ENCODE data around the gene ZBTB16. TPM values are rescaled to one million over a fixed set of nuclear protein-coding genes. Genes with fewer than 3 reads are reported as not detected.

ZBTB16 gene
- total and polyA plus RNA-seq, 7 experiments from 2014 or later: 3.0 to 22.1 (median 7.2) TPM

DNA sequence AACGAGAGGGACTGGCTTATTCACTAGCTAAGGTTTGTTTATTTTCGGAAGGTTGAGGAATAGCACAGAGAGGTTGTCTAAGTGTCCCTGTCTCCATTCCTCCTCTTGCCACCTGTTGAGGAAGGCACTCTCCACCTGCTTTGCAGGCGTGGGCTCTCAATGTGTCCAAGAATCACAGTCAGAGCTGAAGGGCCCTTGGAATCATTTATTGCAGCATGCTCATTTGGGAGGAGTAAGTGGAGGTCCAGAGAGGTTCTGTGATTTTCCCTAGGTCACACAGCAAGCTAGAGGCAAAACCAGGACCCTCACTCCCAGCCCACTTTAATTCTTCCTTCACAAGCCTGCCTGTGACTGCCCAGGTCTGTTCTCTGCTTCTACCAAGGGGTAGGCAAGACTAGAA lies 21.3 kb downstream of the ZBTB16 start:
- H3K27ac Mint-ChIP-seq: peak overlapping the region in 2 of 9 donors; percentile 4 to 66
- H3K4me3 Mint-ChIP-seq: no peak overlapping the region
- no peaks in the 10 kb centered on the region for H3K9me3 ChIP-seq (ENCODE audit: control insufficient read depth in 2 of 3, low read length in 3 of 3)
- no peaks in the 10 kb centered on the region for H3K36me3 ChIP-seq (ENCODE audit: control insufficient read depth in 2 of 3, insufficient read depth in 3 of 3, low read length in 3 of 3)
- H3K27me3 ChIP-seq (ENCODE audit: control insufficient read depth in 2 of 2, insufficient read depth in 2 of 2, low read length in 2 of 2): no peaks in the 10 kb centered on the region
- no peak for DNase-seq
- peaks cover 0 to 3% (median 0%) of the 10 kb centered on the region in 5 donors for H3K36me3 Mint-ChIP-seq
- peaks cover 27 to 46% of the 10 kb centered on the region in 2 donors for H3K4me1 ChIP-seq (ENCODE audit: control insufficient read depth in 2 of 2, insufficient read depth in 2 of 2, low read length in 2 of 2)
- H3K9me3 Mint-ChIP-seq: no peaks in the 10 kb centered on the region
- H3K4me3 ChIP-seq (ENCODE audit: low read length): no peak overlapping the region
- no peak for ATAC-seq
- ChIA-PET CTCF (interaction anchor here (0.6 kb wide), 1 partner anchor 11 kb away, joined by 6 read pairs; no protein-coding TSS in a partner anchor), POLR2A (no interaction called here)
- H3K27me3 Mint-ChIP-seq: peaks cover 0 to 59% (median 8%) of the 10 kb centered on the region in 5 donors
- intact Hi-C loops (cut with micrococcal nuclease): loop anchor here in 1 of 2 donors (2.0 kb wide), 1 partner anchor 22 kb away; no protein-coding TSS in a partner anchor
- H3K4me1 Mint-ChIP-seq: peaks cover 34 to 79% (median 51%) of the 10 kb centered on the region in 7 donors
- no peak overlapping the region for H3K27ac ChIP-seq (ENCODE audit: low read depth, low read length)

DNA sequence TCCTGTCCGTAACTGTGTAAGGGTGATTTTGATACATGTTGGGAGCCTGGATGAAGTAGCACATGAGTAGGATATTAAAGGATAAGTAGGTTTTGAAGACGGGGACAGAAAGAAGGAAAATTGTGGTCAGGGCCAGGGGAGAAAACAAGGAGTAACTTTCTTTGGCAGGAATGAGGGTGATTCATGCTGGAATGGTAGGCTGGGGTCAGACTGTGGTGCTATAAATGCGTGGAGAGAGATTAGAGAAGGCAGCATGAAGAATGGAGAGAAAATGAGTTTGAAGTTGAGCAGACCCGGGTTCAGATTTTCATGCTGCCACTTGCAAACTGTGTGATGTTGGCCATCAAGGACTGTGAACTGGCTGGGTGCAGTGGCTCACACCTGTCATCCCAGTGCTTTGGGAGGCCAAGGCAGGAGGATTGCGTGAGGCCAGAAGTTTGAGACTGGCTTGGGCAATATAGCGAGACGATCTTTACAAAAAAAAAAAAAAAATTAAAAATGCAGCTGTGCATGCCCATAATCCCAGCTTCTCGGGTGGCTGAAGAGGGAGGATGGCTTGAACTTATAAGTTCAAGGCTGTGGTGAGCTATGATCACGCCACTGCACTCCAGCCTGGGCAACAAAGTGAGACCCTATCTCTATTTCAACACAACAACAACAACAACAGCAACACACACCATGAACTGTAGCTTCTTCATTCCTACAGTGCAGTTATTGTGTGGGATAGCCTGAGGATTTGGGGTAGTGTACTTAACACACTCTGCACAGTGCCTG lies 22.3 kb downstream of the ZBTB16 start:
- DNase-seq (no peak), ATAC-seq (no peak)
- H3K4me3 ChIP-seq (ENCODE audit: low read length): no peak overlapping the region
- H3K27ac ChIP-seq (ENCODE audit: low read depth, low read length): no peak overlapping the region
- H3K36me3 ChIP-seq (ENCODE audit: control insufficient read depth in 2 of 3, insufficient read depth in 3 of 3, low read length in 3 of 3): no peaks in the 10 kb centered on the region
- no peaks in the 10 kb centered on the region for H3K9me3 Mint-ChIP-seq
- H3K4me1 ChIP-seq (ENCODE audit: control insufficient read depth in 2 of 2, insufficient read depth in 2 of 2, low read length in 2 of 2): peaks cover 25 to 40% of the 10 kb centered on the region in 2 donors
- CTCF ChIA-PET: no interaction called here
- no peaks in the 10 kb centered on the region for H3K9me3 ChIP-seq (ENCODE audit: control insufficient read depth in 2 of 3, low read length in 3 of 3)
- H3K27me3 ChIP-seq (ENCODE audit: control insufficient read depth in 2 of 2, insufficient read depth in 2 of 2, low read length in 2 of 2): no peaks in the 10 kb centered on the region
- H3K36me3 Mint-ChIP-seq: peaks cover 0 to 3% (median 0%) of the 10 kb centered on the region in 5 donors
- no peak overlapping the region for H3K27ac Mint-ChIP-seq
- H3K4me3 Mint-ChIP-seq: peak overlapping the region in 1 of 10 donors; percentile 33
- POLR2A ChIA-PET: interaction anchor here (0.6 kb wide), 1 partner anchor 124 kb away, joined by 3 read pairs; no protein-coding TSS in a partner anchor
- intact Hi-C loops (cut with micrococcal nuclease): loop anchor here in 1 of 2 donors (2.0 kb wide), 1 partner anchor 21 kb away; no protein-coding TSS in a partner anchor
- H3K27me3 Mint-ChIP-seq: peaks cover 0 to 52% (median 8%) of the 10 kb centered on the region in 5 donors
- H3K4me1 Mint-ChIP-seq: peaks cover 30 to 79% (median 45%) of the 10 kb centered on the region in 7 donors

DNA sequence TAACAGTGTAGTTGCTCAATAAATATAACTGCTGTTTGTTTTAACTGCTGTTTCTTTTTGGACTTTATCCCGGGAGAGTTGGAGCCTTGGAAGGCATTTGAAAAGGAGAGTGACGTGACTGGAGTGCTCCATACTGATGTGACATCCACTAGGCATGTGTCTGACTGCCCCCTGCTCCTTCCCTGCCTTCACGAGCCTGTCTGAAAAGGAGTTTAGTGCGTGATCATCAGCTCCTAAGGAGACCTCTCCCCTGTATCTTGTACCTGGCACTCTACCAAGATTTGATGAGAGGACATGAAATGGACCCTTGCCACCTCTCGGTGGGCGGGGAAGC lies 22.9 kb downstream of the ZBTB16 start:
- H3K36me3 Mint-ChIP-seq: peaks cover 0 to 9% (median 0%) of the 10 kb centered on the region in 5 donors
- Histone ChIP-seq H3K27ac (ENCODE audit: low read depth, low read length) (no peak overlapping the region), H3K27me3 (ENCODE audit: control insufficient read depth in 2 of 2, insufficient read depth in 2 of 2, low read length in 2 of 2) (no peaks in the 10 kb centered on the region), H3K9me3 (ENCODE audit: control insufficient read depth in 2 of 3, low read length in 3 of 3) (no peaks in the 10 kb centered on the region), H3K36me3 (ENCODE audit: control insufficient read depth in 2 of 3, insufficient read depth in 3 of 3, low read length in 3 of 3) (no peaks in the 10 kb centered on the region), H3K4me1 (ENCODE audit: control insufficient read depth in 2 of 2, insufficient read depth in 2 of 2, low read length in 2 of 2) (peaks cover 19 to 40% of the 10 kb centered on the region in 2 donors), H3K4me3 (ENCODE audit: low read length) (no peak overlapping the region)
- ChIA-PET CTCF (no interaction called here), POLR2A (interaction anchor here (0.6 kb wide), 1 partner anchor 123 kb away, joined by 3 read pairs; no protein-coding TSS in a partner anchor)
- no peak overlapping the region for H3K27ac Mint-ChIP-seq
- DNase-seq: no peak
- no peak for ATAC-seq
- peaks cover 0 to 47% (median 7%) of the 10 kb centered on the region in 5 donors for H3K27me3 Mint-ChIP-seq
- H3K4me1 Mint-ChIP-seq: peaks cover 30 to 79% (median 46%) of the 10 kb centered on the region in 7 donors
- H3K9me3 Mint-ChIP-seq: peaks cover 0 to 3% (median 0%) of the 10 kb centered on the region in 11 donors
- no peak overlapping the region for H3K4me3 Mint-ChIP-seq
- intact Hi-C loops (cut with micrococcal nuclease): no loop called here

DNA sequence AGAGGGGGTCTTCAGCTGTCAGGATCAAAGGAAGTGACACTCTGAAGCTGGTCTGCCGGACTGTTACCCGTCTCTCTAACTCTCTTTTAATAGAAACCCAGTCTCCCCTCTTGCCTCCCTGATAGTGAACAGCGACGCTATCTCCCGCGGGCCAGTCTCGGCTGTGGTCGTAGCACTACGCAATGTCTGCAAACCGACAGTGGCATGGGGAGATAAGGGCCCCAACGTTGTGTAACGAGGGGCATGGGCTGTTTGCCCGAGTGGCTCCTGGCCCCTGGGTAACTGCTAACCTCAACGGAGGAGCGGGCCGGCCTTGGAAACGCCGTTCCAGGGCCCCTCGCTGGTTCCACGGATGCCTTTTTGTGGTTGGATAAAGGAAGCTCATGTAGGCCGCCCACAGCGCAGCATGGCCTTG lies 23.3 kb downstream of the ZBTB16 start:
- Histone ChIP-seq H3K4me1 (ENCODE audit: control insufficient read depth in 2 of 2, insufficient read depth in 2 of 2, low read length in 2 of 2) (peaks cover 15 to 40% of the 10 kb centered on the region in 2 donors), H3K27me3 (ENCODE audit: control insufficient read depth in 2 of 2, insufficient read depth in 2 of 2, low read length in 2 of 2) (no peaks in the 10 kb centered on the region), H3K4me3 (ENCODE audit: low read length) (no peak overlapping the region), H3K36me3 (ENCODE audit: control insufficient read depth in 2 of 3, insufficient read depth in 3 of 3, low read length in 3 of 3) (no peaks in the 10 kb centered on the region), H3K27ac (ENCODE audit: low read depth, low read length) (no peak overlapping the region), H3K9me3 (ENCODE audit: control insufficient read depth in 2 of 3, low read length in 3 of 3) (no peaks in the 10 kb centered on the region)
- H3K9me3 Mint-ChIP-seq: peaks cover 0 to 7% (median 0%) of the 10 kb centered on the region in 11 donors
- H3K27ac Mint-ChIP-seq: no peak overlapping the region
- no peak overlapping the region for H3K4me3 Mint-ChIP-seq
- peaks cover 30 to 79% (median 46%) of the 10 kb centered on the region in 7 donors for H3K4me1 Mint-ChIP-seq
- CTCF ChIA-PET: no interaction called here
- peaks cover 0 to 11% (median 0%) of the 10 kb centered on the region in 5 donors for H3K36me3 Mint-ChIP-seq
- intact Hi-C loops (cut with micrococcal nuclease): no loop called here
- POLR2A ChIA-PET: no interaction called here
- ATAC-seq (peak; percentile 65), DNase-seq (no peak)
- peaks cover 0 to 45% (median 6%) of the 10 kb centered on the region in 5 donors for H3K27me3 Mint-ChIP-seq

DNA sequence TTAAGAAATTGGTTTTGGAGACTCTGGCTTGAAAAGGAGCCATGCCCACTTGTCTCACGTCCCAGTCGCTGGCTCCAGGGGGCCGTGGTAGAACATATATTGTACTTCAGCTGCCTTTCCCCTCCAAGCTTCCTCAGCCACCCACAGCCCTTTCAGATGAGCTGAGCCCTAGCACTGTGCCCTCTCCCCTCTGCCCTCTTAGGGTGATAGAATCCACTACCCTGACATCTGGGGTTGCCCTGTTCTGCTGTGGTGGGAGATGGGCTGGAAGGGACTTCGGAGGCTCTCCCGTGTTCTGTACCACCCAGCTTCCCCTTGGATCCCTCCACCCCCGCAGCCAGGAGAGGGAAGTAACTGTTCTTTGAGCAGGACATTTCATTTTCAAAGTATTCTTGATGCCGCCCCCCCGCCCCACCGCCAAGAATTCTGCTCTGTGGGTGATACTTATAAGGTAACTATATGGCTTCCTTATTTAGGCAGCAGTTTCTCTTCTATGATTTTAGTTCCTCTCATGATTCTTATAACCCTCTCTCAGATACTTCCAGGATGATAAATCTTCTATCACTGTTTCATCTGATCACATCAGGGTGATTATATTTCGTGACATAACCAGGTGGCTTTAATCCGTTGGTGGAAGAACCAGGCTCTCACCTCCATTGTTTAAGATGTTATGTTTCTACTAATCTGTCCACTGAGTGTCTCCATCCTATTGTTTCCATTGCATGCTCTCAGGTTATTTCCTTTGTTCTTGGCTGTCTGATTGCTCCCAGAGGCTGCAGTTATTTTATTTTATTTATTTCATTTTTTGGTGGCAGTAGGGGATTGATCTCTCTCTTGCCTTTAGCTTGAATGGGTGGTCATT lies 24.1 kb downstream of the ZBTB16 start:
- ATAC-seq: no peak
- Mint-ChIP-seq H3K27ac (peak overlapping the region in 1 of 9 donors; percentile 23), H3K4me3 (peak overlapping the region in 3 of 10 donors; percentile 7 to 14 (median 10)), H3K27me3 (peaks cover 0 to 38% (median 6%) of the 10 kb centered on the region in 5 donors), H3K9me3 (peaks cover 0 to 7% (median 0%) of the 10 kb centered on the region in 11 donors), H3K36me3 (peaks cover 0 to 12% (median 0%) of the 10 kb centered on the region in 5 donors), H3K4me1 (peaks cover 24 to 72% (median 41%) of the 10 kb centered on the region in 7 donors)
- intact Hi-C loops (cut with micrococcal nuclease): no loop called here
- ChIA-PET CTCF (interaction anchor here (1.5 kb wide), 1 partner anchor 177 kb away, joined by 4 read pairs; no protein-coding TSS in a partner anchor), POLR2A (interaction anchor here (0.7 to 0.9 kb wide), 2 partner anchors 47 to 83 kb away, joined by 3 to 5 read pairs; no protein-coding TSS in a partner anchor)
- Histone ChIP-seq H3K4me1 (ENCODE audit: control insufficient read depth in 2 of 2, insufficient read depth in 2 of 2, low read length in 2 of 2) (peaks cover 7 to 32% of the 10 kb centered on the region in 2 donors), H3K27ac (ENCODE audit: low read depth, low read length) (no peak overlapping the region), H3K4me3 (ENCODE audit: low read length) (no peak overlapping the region), H3K27me3 (ENCODE audit: control insufficient read depth in 2 of 2, insufficient read depth in 2 of 2, low read length in 2 of 2) (no peaks in the 10 kb centered on the region), H3K9me3 (ENCODE audit: control insufficient read depth in 2 of 3, low read length in 3 of 3) (no peaks in the 10 kb centered on the region), H3K36me3 (ENCODE audit: control insufficient read depth in 2 of 3, insufficient read depth in 3 of 3, low read length in 3 of 3) (no peaks in the 10 kb centered on the region)
- no peak for DNase-seq

DNA sequence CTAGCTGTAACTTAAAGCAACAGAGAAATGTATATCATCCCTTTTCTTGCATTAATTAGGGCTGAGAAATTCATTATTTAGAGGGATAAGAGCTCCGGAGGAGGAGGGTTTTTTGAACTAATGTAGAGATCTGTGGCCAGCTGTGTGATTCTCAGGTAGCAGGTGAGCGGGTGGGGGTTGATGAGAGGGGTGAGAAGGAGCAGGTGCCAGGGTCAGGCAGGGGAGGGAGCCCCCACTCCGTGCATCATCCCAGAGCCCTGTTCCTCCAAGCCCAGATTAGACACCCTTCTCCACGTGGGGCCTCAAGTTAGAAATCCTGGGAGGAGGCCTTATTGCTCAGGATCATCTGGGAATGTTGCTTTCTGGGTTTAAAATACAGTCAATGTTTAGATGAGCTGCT lies 24.9 kb downstream of the ZBTB16 start:
- H3K4me3 ChIP-seq (ENCODE audit: low read length): no peak overlapping the region
- no peak for DNase-seq
- Mint-ChIP-seq H3K4me1 (peaks cover 21 to 70% (median 43%) of the 10 kb centered on the region in 7 donors), H3K27me3 (peaks cover 0 to 35% (median 6%) of the 10 kb centered on the region in 5 donors), H3K36me3 (peaks cover 0 to 12% (median 0%) of the 10 kb centered on the region in 5 donors), H3K4me3 (no peak overlapping the region), H3K9me3 (peaks cover 0 to 7% (median 0%) of the 10 kb centered on the region in 11 donors), H3K27ac (no peak overlapping the region)
- H3K27me3 ChIP-seq (ENCODE audit: control insufficient read depth in 2 of 2, insufficient read depth in 2 of 2, low read length in 2 of 2): no peaks in the 10 kb centered on the region
- CTCF ChIA-PET: interaction anchor here (1.5 kb wide), 1 partner anchor 177 kb away, joined by 4 read pairs; no protein-coding TSS in a partner anchor
- POLR2A ChIA-PET: interaction anchor here (0.7 kb wide), 1 partner anchor 46 kb away, joined by 3 read pairs; no protein-coding TSS in a partner anchor
- no peak overlapping the region for H3K27ac ChIP-seq (ENCODE audit: low read depth, low read length)
- intact Hi-C loops (cut with micrococcal nuclease): no loop called here
- peaks cover 6 to 26% of the 10 kb centered on the region in 2 donors for H3K4me1 ChIP-seq (ENCODE audit: control insufficient read depth in 2 of 2, insufficient read depth in 2 of 2, low read length in 2 of 2)
- H3K36me3 ChIP-seq (ENCODE audit: control insufficient read depth in 2 of 3, insufficient read depth in 3 of 3, low read length in 3 of 3): no peaks in the 10 kb centered on the region
- no peaks in the 10 kb centered on the region for H3K9me3 ChIP-seq (ENCODE audit: control insufficient read depth in 2 of 3, low read length in 3 of 3)
- ATAC-seq: no peak

Data from naive thymus-derived CD4-positive, alpha-beta T cell (primary cell).